ENCODE results near the gene SUN2.

Gene SUN2

GRCh38 chr22:38725900-38726655 lies 29.7 kb downstream of the SUN2 start:
- no peak overlapping the region for H3K27ac ChIP-seq
- TF ChIP-seq ZFX (IDR thresholded peaks at IDR 0.05): no peak
- TF ChIP-seq, protein P1, sequence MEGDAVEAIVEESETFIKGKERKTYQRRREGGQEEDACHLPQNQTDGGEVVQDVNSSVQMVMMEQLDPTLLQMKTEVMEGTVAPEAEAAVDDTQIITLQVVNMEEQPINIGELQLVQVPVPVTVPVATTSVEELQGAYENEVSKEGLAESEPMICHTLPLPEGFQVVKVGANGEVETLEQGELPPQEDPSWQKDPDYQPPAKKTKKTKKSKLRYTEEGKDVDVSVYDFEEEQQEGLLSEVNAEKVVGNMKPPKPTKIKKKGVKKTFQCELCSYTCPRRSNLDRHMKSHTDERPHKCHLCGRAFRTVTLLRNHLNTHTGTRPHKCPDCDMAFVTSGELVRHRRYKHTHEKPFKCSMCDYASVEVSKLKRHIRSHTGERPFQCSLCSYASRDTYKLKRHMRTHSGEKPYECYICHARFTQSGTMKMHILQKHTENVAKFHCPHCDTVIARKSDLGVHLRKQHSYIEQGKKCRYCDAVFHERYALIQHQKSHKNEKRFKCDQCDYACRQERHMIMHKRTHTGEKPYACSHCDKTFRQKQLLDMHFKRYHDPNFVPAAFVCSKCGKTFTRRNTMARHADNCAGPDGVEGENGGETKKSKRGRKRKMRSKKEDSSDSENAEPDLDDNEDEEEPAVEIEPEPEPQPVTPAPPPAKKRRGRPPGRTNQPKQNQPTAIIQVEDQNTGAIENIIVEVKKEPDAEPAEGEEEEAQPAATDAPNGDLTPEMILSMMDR (conservative IDR thresholded peaks at IDR 0.05): no peak

DNA sequence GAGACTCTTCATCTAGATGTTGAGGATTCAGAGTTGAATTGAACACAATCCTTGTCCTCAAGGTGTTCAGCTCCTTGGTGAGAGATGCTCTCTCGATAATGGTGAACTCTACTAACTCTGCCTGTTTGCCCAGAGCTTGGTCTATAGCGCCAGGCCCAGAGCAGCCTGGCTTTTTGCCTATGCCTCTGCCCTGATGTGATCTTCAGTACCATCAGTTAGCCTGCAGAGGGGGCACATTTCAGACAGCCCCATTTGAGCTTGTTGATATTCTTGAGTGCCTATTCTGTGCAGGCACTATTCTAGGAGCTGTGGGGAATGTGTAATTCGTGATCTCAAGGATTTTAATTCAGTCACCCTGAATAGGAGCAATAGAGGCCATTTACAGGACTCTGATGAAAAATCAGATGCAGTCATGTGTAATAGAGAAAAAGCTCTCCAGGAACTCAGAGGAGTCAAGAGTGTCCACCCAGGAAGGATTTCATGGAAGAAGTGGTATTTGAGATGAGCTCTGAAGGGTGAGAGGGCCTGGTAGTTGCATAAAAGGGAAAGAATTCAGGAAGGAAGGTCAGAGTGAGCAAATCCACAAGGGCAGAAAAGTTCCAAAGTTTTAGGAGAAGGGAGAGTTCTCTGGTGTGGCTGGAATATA lies 30.7 kb downstream of the SUN2 start:
- TF ChIP-seq ZFX (IDR thresholded peaks at IDR 0.05): no peak
- TF ChIP-seq, protein P1 (conservative IDR thresholded peaks at IDR 0.05): peak; percentile 65

DNA sequence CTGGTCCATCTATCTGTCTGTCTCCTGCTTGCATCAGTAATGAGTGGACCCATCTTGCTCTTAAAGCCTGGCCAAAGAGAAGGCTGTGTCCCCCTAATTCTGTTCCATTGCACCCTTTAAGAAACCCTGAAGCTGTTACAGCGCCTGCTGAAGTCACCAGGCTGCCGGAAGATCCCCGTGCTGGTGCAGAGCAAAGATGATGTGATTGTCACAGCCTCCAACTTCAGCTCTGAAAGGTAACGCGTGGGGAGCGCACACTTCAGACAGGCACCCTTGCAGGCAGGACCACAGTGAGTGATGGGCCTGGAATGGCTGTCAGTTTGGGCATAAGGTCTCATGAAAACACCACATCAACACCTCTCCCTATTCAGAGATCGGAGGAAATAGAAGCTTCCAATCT lies 31.6 kb downstream of the SUN2 start:
- no peak overlapping the region for H3K27ac ChIP-seq
- TF ChIP-seq, protein P1 (conservative IDR thresholded peaks at IDR 0.05): no peak
- no peak for TF ChIP-seq ZFX (IDR thresholded peaks at IDR 0.05)

More for the DNA sequence above, 30.7 kb downstream of the SUN2 start:
- H3K27ac ChIP-seq: no peak overlapping the region

DNA sequence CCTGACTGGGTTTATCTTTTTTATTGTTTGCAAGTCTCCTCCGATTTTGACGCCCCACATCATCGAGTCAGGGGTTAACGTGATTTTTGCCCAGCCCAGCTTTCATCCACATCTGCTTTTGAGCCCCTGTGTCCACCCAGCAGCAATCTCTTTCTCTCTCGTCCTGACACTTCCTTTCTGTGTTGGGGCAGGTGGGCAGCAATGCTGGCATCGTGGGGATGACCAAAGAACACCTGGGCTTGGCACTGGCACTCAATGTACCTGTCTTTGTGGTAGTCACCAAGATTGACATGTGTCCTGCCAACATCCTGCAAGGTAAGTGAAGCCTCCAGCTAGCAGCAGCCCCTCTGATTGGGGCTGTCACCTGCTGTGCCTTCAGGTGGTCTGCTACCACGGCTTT lies 34.2 kb downstream of the SUN2 start:
- H3K27ac ChIP-seq: no peak overlapping the region
- TF ChIP-seq, protein P1 (conservative IDR thresholded peaks at IDR 0.05): no peak
- TF ChIP-seq ZFX (IDR thresholded peaks at IDR 0.05): no peak

DNA sequence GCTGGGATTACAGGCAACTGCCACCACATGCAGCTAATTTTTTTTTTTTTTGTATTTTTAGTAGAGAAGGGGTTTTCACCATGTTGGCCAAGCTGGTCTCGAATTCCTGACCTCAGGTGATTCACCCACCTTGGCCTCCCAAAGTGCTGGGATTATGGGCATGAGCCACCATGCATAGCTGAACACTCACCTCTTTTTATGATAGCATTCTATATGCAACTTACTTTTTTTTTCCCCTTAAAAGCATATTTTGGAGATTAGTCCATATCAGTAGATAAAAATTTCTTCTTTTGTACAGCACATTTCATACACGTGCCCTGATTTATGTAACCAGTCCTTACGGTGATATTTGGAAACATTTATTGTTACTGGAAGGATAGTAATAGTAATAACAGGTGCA lies 35.4 kb downstream of the SUN2 start:
- TF ChIP-seq, protein P1 (conservative IDR thresholded peaks at IDR 0.05): no peak
- no peak for TF ChIP-seq ZFX (IDR thresholded peaks at IDR 0.05)

DNA sequence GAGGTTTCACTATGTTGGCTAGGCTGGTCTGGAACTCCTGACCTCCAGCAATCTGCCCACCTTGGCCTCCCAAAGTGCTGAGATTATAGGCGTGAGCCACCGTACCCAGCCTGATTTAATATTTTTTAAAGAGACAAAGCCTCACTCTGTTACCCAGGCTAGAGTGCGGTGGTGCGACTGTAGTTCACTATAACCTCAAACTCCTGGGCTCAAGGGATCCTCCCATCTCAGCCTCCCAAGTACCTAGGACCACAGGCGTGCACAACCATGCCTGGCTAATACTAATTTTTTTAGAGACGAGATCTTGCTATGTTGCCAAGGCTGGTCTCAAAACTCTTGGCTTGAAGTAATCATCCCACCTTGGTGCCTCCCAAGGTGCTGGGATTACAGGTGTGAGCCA lies 36.6 kb downstream of the SUN2 start:
- no peak overlapping the region for H3K27ac ChIP-seq
- TF ChIP-seq, protein P1 (conservative IDR thresholded peaks at IDR 0.05): no peak
- no peak for TF ChIP-seq ZFX (IDR thresholded peaks at IDR 0.05)

More for the DNA sequence above, 35.4 kb downstream of the SUN2 start:
- no peak overlapping the region for H3K27ac ChIP-seq

GRCh38 chr22:38718414-38718813 lies 37.4 kb downstream of the SUN2 start:
- TF ChIP-seq, protein P1 (conservative IDR thresholded peaks at IDR 0.05): peak; percentile 63
- TF ChIP-seq ZFX (IDR thresholded peaks at IDR 0.05): no peak
- H3K27ac ChIP-seq: peak overlapping the region; percentile 9

Measured in C4-2B (cell line).